GM18507 (cell line): Measurements from ENCODE around the gene CRNKL1.

Experiments
- DNase-seq: peaks from one replicate; pipeline ENCODE4 v3.0.0; 2011; ENCODE audit warnings: low read depth; ENCODE audit not compliant: insufficient read length; ENCODE audit errors: extremely low spot score
- FAIRE-seq: peaks from 2 replicates; lab custom pipeline; 2011; peaks lifted over from hg19 to GRCh38; lab: Jason Lieb, UNC

Gene CRNKL1

GRCh38 chr20:20065361-20065760 is 13.1 kb upstream of the CRNKL1 start:
- DNase-seq (no peak), FAIRE-seq (no peak)

GRCh38 chr20:20063941-20064702 is 11.9 kb upstream of the CRNKL1 start:
- FAIRE-seq (no peak), DNase-seq (no peak)

- FAIRE-seq (no peak), DNase-seq (no peak)
Measured at GRCh38 chr20:20060234-20060998, 8.2 kb upstream of the CRNKL1 start.

- FAIRE-seq (no peak), DNase-seq (no peak)
Measured at GRCh38 chr20:20051767-20052073, 546 bp downstream of the CRNKL1 start.

- DNase-seq (no peak), FAIRE-seq (no peak)
Measured at GRCh38 chr20:20039752-20040387, 12.4 kb downstream of the CRNKL1 start.

- FAIRE-seq (no peak), DNase-seq (no peak)
Measured at GRCh38 chr20:20038586-20038985, 13.7 kb downstream of the CRNKL1 start.

- FAIRE-seq (no peak), DNase-seq (no peak)
Measured at GRCh38 chr20:20037960-20038359, 14.3 kb downstream of the CRNKL1 start.

GRCh38 chr20:20036756-20037155 is 15.5 kb downstream of the CRNKL1 start:
- no peak for FAIRE-seq
- DNase-seq: no peak

- FAIRE-seq: no peak
- no peak for DNase-seq
Measured at GRCh38 chr20:20034486-20034885, 17.8 kb downstream of the CRNKL1 start.

GRCh38 chr20:20031790-20032189 is 20.5 kb downstream of the CRNKL1 start:
- DNase-seq (no peak), FAIRE-seq (no peak)

- no peak for DNase-seq
- FAIRE-seq: no peak
Measured at GRCh38 chr20:20027284-20027683, 25.0 kb downstream of the CRNKL1 start.

- no peak for DNase-seq
- no peak for FAIRE-seq
Measured at GRCh38 chr20:20024942-20025341, 27.3 kb downstream of the CRNKL1 start.

- no peak for FAIRE-seq
- no peak for DNase-seq
Measured at GRCh38 chr20:20023395-20023794, 28.9 kb downstream of the CRNKL1 start.

GRCh38 chr20:20022498-20022897 is 29.8 kb downstream of the CRNKL1 start:
- DNase-seq (no peak), FAIRE-seq (peak; percentile 49)

GRCh38 chr20:20021835-20022234 is 30.4 kb downstream of the CRNKL1 start:
- no peak for DNase-seq
- FAIRE-seq: no peak

GRCh38 chr20:20020908-20021307 is 31.4 kb downstream of the CRNKL1 start:
- no peak for FAIRE-seq

GRCh38 chr20:20019123-20019522 is 33.1 kb downstream of the CRNKL1 start:
- DNase-seq: no peak
- FAIRE-seq: no peak

More at GRCh38 chr20:20020908-20021307, 31.4 kb downstream of the CRNKL1 start:
- DNase-seq: no peak

GRCh38 chr20:20018366-20018765 is 33.9 kb downstream of the CRNKL1 start:
- FAIRE-seq (no peak), DNase-seq (no peak)

- DNase-seq (no peak), FAIRE-seq (no peak)
Measured at GRCh38 chr20:20017844-20018185, 34.5 kb downstream of the CRNKL1 start.

GRCh38 chr20:20017001-20017843 is 35.0 kb downstream of the CRNKL1 start, which contains the start of gene NAA20:
TSS of gene NAA20 (plus strand) at chr20:20017362. CDS start at chr20:20017397, 35 bp downstream.
- DNase-seq (peak; percentile 92), FAIRE-seq (peak; percentile 76)
